Right lung (tissue), 5 donors: ENCODE measurements around the gene GIGYF2. TPM values are rescaled to one million over a fixed set of nuclear protein-coding genes. Genes with fewer than 3 reads are reported as not detected.

ENCODE experiments used
- DNase-seq, 2 donors: peaks; one replicate each; pipeline ENCODE4 v3.0.0-alpha.2; 2013
- polyA plus RNA-seq, 5 donors: library from polyadenylated mRNA; unstranded; fragments of 120-200 nt; gene quantifications; one replicate each; pipeline versions ENCODE4 v1.2.1 to v1.2.3, GENCODE V29; 2013; ENCODE audit warnings: inconsistent platforms in 1 of 5, low replicate concordance in 1 of 5; ENCODE audit not compliant: insufficient read length in 5 of 5, insufficient read depth in 1 of 5

The GIGYF2 gene
- polyA plus RNA-seq, 5 donors: 42.5 to 65.3 (median 62.1) TPM

DNA sequence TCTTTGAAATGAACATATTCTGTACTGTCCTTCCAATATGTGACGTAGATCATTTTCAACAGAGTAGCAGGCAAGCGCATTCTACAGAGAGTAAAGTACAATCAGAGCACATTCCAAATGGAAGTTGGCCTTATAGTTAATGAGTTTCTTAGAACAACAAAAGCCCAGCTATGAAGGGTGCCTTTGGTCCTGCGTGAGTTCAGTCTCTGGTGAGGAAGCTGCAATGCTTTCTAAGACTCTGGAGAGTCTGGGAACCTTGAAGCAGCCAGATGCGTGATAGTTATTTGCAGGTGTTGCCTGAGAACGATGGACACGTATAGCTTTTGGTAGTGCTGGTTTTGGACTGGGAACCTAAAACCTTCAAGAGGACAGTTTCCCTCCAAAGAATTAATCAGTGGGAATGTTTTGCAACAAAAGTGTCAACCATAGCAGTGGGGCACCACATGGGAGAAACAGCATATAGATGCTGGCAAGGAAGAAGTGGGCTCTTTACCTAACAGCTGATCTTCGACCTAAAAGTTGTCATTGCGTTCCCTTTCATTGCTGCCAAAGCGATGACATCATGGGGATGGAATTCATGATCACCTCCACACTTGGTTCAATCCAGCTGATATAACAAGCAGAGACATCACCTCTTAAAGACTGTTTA is 163.6 kb downstream of the GIGYF2 start:
- DNase-seq: no peak

DNA sequence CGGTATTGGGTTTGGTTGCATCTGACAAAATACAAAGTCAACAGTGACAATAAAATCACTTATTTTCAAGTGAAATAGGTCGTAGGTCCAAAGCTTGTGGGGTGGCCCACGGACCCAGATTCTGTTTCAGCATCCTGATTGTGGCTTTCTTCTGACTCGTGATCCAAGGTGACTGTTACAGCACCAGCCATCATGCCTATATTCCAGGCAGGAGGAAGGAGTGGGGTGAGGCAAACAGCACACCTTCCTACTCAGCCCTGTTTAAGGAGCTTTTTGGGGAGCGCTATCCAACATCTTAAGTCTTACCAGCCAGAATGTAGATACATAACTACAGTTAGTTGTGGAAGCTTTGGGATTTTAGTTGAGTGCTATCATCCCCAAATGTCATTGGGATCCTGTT is 164.2 kb downstream of the GIGYF2 start:
- DNase-seq: no peak

DNA sequence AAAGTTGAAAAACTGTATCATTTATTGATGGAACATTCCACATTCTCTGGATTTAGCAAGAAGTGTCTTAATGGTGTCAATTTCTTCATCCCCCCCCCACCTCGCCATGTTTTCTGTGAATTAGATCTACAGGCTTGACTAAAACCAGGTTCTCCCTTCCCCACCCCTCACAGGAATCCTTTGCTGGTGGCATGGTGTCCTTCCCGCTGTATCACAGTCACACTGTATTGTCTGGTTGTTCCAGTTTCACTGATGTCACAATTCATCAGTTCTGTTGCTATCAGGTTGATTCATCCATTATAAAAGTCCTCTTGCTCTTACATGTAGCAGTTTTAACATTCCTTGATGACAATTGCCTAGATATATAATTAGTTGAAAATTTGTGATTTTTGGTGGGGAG is 166.9 kb downstream of the GIGYF2 start:
- DNase-seq: no peak

DNA sequence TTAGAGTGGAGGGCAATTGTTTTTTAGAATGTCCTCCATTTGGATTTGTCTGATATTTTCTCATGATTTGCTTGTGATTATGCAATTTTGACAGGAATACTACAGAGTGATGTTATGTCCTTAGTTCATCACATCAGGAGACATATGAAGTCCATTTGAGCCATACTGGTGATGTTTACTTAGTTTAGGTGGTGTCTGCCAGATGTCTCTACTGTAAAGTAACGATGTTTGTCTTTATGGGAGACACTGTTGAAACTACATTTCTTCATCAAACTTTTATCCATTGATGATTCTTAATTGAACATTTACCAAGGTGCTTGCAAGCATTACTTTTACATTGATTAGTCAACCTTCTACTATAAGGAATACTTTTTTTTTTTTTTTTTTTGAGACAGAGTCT is 168.0 kb downstream of the GIGYF2 start:
- DNase-seq: no peak

DNA sequence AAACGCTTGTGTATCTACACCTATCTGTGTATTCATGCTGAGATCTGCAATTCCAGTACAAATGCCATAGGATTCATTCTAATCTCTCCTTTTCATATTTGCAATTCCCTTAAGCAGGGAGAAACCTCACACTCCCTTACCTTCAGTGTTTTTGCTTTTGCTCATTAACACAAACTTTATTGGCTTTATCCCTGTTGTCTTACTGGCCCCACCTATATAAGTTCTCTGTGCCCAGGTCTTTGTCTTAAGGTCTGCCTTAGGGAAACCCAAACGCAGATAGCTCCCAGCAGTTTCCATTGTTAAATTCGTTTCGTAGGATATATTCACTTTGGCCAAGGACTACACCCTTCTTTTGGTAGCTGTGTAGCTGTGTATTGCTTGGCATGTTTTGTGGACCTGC is 169.0 kb downstream of the GIGYF2 start:
- DNase-seq: no peak

DNA sequence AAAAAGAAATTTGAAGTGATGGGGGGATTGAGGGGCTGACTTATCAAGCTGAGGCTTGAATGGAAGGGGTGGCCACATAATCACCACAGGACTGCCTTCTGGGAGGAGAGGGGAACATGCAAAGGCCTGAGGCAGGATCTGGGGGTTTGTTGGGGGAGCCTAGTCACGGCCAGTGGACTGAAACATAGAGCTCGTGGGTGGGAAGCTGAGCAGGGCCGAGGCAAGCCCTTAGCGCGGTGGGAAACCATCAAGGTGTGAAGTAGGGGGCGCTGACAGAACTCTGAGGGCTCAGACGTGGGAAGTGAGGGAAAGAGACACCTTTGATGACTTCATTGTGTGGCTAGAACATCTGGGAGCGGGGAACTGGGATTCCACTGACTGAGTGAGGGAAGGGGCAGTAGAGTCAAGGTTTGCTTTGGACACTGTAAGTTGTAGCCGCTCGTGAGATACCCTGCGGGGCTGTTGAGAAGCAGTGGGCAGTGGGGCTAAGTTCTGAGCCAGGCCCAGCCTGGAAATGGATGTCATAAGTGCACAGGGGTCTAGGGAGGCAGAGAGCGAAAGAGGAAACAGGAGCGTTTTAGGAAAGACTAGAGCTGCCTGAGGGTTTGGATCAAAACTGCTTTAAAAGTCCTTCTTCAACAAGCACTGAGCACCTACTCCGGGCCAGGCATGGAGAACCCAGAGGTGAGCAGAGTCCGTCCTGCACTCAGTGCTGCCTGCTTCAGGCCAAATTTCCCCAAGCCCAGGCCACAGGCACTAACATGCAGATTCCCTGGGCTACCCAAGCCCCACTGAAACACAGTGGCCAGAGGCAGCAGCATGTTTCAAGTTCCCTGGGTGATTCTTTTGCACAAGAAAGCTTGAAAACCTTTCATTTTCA is 172.2 kb downstream of the GIGYF2 start:
- DNase-seq: no peak

DNA sequence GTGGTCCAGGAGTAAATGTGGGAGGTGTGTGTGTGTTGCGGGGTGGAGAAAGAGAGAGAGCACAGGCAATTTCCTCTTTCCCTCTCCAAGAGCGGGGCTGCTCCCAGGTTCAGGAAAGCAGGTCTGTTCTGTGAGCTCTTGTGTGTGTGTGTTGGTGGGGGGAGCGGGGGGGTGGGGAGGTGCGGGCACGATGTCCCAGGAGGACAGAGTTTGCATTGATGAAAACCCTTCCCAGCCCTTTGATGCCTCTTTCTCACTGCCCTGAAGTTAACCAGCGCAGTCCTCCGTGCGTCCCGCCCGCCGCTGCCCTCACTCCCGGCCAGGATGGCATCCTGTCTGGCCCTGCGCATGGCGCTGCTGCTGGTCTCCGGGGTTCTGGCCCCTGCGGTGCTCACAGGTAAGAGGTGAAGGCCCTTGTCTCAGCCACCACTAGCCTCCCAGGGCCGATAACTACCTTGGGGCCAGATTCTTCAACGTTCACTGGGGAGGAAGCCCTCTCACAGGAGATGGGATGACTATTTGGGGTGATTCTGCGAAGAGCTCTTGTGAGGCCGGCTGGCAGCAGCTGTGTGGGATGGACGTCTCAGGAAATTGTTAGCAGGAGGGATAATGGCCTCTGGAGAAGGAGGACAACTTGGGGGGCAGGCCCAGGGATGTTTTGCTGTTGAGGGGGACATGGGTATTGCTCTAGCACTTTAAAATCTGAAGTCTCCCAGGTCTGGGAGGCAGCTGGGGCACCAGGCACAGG is 173.1 kb downstream of the GIGYF2 start, which contains the start of gene SNORC:
SNORC (plus strand) TSS at position 247 of the 748 bp plus-strand sequence; CDS start at position 325, 78 bp downstream.
- DNase-seq: no peak

DNA sequence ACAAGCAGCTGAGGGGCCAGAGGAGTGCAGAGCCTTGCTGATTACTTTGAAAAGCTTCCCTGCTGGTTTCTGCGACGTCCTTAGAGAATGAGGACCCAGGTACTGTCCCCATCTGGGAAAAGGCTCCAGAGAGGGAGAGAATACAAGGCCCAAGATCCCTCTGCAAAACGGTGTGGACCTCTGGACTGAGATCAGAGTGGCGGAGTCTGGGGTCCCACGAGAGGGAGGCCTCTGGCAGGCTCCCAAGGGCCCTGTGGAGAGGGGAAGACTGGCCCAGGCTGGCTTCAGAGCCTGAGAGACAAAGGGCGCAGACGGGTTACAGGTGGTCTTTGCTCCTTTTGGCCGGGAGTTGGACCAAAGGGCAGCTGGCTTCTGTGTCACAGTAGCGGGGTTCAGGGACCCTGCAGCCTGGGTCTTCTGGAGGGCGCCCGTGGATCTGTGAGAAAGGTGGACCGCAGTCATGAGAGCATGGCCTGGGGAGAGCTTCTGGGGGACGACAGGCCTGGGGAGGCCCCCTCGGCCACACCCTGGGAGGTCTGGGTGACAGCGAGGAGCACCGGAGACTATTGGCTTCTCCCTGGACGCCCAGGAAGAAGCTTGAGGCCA is 173.7 kb downstream of the GIGYF2 start:
- no peak for DNase-seq

DNA sequence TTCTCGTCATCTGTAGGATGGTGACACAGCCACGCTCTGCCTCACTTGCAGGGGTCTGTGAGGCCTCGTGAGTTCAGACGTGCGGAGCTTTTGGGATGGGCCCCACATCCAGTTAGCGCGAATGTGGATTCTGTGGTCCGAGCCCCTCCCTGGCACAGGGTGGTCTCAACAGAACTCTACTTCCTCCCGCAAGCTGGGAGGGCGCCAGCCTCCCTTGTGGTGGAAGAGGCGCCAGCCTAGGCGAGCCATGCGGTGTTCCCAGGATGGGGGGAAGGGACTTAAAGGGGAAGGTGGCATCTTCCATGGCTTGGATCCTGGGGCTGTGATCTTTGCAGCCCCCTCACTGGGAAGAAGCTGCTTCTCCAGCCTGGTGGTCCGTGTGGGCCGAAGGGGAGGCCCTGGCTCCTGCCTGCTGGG is 174.3 kb downstream of the GIGYF2 start:
- DNase-seq: no peak

DNA sequence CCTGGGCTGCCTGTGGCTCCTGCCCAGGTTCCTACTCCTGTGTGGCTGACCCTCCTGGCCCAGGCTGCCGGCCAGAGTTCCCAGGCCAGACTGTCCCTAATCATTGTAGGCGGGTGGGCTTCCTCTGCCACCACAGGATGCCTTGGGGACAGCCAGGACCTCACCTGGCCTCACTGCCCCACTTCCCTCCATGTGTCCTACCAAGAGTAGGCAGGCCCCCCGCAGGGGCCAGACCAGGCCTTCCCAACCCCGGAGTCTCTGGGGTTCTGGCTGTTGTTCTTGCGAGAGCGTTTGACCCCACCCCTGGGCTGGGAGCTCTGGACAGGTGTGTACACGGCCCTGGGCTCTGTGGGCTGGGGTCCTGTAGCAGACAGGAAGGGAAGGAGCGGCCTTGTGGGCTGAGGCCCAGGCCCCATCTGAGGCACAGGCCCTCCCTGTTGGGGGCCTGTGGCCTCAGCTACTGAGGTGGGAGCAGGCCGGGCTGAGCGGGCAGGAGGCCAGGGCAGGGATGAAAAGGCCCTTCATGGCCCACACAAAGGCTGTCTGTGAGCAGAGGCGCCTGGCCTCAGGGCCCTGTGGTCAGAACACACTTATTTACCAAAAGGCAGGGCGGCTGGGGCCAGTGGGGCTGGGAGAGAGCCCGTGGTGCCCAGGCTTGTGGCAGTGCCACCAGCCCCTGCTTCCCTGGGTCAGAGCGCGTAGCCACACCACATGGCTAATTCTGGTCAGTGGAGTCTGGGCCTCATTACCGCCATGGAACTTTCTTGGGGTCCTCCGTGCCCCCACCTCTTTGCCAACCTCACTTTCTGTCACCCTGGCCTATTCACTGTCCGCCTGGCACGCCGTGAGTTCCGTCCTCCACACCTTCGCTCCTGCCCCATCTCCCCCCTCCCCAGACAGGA is 175.0 kb downstream of the GIGYF2 start:
- no peak for DNase-seq

DNA sequence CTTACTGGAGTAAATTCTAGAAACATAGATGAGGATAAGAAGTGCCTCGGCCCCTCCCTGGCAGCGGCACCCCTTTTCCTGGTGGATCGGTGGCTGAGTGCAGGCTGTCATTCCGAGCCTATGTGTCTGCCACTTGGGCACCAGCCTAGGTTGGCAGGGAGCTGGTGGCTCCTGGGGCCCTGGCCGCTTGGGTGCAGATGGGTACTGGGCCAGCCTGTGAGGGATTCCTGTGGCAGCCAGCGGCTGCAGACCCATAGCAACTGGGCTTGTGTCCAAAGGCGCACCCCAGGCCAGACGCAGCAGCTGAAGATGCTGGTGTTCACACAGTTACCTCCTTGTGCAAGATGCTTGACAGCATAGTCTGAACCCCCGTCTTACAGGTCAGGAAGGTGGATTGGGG is 175.7 kb downstream of the GIGYF2 start:
- no peak for DNase-seq

DNA sequence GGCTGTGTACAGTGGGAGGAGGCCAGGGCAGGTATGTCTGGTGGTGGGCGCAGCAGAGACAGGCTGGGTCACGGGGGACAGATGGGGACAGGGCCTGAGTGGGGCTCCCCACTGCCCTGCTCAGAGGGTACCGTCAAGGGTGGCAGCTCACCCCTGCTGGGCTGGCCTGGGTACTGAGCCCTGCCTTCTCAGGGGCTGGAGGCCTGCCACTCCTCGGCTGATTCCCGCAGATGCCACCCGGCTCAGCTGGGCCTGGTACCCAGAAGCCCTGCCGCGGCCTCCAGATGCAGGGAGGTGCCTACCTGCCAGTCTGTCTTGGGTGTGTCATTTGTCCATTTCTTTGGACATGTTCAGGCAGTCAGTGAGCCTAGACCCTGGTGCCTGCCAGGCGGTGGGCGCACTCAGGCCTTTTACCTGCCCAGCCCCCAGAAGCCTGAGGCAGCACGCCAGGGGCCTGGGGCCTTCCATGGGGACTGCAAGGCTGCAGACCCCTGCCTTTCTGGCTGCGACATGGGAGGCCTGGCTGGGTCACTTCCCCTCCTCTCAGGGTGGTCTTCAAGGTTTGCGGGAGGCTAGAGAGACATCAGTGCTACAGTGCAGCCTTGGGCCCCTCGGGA is 176.3 kb downstream of the GIGYF2 start:
- no peak for DNase-seq

DNA sequence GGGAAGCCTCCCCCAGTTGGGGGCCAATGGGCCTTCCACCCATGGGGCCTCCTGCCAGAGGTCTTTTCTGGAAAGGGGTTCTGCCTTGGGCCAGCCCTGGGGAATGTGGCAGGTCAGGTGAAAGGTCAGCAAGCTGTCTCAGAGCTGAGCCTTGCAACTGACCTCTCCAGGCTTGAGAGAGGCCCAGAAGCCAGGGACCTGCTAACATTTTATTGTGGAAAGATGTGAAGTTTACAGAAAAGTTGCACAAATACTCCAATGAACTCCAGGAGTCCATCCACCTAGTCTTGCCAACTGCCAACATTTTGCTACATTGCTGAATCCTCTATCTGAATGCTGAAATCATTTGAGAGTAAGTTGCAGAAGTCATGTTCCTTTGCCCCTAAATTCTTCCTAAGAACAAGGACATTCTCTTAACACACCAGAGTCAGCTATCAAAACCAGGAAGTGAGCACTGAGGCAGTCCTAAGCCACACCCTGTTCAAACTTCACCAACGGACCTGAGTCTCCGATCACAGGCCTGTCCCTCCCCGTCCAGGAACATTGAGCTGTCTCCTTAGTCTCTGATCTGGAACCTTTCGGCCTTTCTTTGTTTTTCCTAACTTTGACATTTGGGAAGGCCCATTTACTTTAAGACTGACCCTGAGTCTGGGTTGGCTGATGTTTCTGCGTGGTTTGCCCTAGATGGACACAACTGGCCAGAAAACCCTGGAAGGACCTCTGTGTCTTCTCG is 176.9 kb downstream of the GIGYF2 start:
- DNase-seq: no peak

DNA sequence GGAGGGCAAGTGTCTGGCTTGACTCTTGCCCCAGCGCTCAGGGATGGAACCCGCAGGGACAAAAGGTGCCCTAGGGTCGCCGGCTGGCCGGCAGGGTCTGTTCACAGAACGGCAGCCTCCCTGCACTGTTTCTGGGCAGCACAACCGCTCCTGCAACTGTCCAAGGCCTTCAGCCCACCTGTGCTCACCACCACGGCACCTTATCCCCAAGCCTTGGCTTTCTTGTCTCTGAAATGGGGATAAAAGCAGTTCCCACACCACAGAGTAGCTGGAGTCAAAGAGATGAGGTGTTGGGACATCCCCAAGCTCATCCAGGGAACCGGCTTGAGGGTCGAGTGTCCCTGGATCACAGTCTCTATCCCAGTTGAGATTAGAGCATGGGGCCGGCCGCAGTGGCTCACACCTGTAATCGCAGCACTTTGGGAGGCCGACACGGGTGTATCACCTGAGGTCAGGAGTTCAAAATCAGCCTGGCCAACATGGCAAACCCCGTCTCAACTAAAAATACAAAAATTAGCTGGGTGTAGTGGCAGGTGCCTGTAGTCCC is 177.6 kb downstream of the GIGYF2 start:
- no peak for DNase-seq

DNA sequence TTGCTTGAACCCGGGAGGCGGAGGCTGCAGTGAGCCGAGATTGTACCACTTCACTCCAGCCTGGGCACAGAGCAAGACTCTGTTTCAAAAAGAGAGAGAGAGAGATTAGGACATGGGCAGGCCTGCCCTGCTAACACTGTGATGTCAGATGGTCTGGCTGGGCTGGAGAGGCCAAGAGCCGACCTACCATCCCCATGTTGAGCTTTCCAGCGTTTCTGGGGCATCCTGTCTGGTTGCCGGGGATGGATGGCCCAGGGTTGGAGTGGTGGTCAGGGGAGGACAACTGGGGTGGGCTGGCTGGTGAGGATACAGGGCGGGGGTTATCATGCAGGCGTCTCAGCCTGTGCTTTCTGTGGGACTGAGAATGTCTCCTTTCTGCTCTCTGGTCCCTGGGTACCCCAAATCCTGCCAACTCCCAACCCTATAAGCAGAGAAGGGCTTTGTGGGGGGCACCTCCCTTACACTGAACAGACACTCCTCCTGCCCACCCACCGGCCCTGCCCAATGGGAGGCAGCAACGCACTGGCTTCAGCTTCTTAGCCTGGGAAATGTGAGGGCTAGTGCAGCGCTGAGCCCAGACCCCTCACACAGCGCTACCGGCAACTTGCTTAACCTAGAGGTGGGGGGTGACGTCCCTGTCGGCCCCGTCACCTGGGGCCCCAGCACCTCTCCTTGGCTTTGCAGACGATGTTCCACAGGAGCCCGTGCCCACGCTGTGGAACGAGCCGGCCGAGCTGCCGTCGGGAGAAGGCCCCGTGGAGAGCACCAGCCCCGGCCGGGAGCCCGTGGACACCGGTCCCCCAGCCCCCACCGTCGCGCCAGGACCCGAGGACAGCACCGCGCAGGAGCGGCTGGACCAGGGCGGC is 178.4 kb downstream of the GIGYF2 start:
- DNase-seq: no peak

DNA sequence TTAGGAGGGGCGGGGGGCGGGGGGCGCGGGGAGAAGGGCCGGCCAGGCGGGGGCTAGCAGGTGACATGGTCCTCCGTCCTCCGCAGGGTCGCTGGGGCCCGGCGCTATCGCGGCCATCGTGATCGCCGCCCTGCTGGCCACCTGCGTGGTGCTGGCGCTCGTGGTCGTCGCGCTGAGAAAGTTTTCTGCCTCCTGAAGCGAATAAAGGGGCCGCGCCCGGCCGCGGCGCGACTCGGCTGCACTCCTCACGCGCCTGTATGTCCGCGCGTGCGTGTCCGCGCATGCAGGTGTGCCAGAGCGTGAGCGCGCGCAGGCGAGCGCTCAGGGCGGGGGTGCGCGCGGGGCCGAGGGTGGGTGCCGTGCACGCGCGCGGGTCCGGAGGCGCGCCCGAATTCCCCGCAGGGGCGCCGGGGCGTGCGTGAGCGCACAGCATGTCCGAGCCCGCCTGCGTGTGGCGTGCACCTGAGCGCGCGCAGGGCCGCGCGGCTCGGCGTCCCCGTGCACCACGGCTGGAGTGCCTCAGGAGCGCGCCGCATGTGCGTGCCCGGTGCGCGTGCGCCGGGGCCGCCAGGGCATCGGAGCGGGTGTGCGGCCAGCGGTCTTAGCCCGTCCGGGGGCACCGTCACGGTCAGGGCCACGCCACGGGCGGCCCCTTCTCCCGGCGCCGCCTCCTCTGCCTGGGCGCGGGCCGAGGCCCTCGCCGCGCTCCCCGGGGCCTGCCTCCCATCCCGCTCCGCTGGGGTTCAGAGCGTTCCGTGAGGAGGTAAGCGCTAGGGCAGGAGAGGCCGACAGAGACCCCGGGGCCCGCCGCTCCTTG is 179.2 kb downstream of the GIGYF2 start:
- DNase-seq: no peak

DNA sequence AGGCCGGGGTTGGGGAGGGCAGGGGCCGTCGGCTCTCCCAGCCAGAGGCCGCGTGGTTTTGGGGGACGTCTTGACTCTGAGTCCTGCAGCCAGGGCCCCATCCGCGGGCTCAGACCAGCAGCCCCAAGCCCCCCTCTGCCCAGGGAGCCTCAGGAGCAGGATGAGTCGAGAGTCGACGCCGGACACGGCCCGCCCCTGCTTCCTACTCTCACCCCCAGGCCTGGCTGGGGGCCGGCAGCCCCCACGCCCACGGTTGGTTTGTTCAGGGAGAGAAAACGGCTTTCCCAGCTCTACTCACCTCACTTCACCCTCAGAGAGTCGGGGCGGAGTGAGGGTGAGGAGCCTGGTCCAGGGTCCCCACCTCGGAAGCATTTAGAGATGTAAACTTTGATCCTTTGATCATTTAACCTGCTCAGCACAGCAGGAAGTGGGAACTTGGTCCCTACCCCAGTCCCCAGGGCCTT is 179.9 kb downstream of the GIGYF2 start:
- DNase-seq: no peak
